PFSK-1 (cell line): ENCODE results near the gene TRIM9.

Source experiments
- POLR2AphosphoS5 ChIP-seq: IDR thresholded peaks from 2 replicates; pipeline ENCODE4 v1.6.1; 2012; ENCODE audit warnings: low read depth, mild to moderate bottlenecking, control low read depth, low read length, moderate library complexity
- SIN3A ChIP-seq: IDR thresholded peaks from 2 replicates; pipeline ENCODE4 v1.6.1; 2012; ENCODE audit warnings: mild to moderate bottlenecking, low read length, moderate library complexity, borderline replicate concordance; ENCODE audit not compliant: insufficient read depth
- TAF1 ChIP-seq: IDR thresholded peaks from 2 replicates; pipeline ENCODE4 v1.6.1; 2012; ENCODE audit warnings: low read length, control low read depth, borderline replicate concordance; ENCODE audit not compliant: insufficient read depth
- TF ChIP-seq, protein P1 (sequence below), 2 experiments: IDR thresholded peaks; 2 replicates each; pipeline versions ENCODE4 v1.6.1 to v1.8.0; 2011 to 2012; ENCODE audit warnings: low read depth in 2 of 2, low read length in 2 of 2, control low read depth in 1 of 2, inconsistent platforms in 1 of 2, mild to moderate bottlenecking in 1 of 2, moderate library complexity in 1 of 2; ENCODE audit not compliant: insufficient read depth in 1 of 2

GRCh38 chr14:51070726-51071125, 24.2 kb downstream of the TRIM9 start:
- TF ChIP-seq SIN3A (no peak), POLR2AphosphoS5 (no peak), TAF1 (no peak)
- TF ChIP-seq, protein P1, sequence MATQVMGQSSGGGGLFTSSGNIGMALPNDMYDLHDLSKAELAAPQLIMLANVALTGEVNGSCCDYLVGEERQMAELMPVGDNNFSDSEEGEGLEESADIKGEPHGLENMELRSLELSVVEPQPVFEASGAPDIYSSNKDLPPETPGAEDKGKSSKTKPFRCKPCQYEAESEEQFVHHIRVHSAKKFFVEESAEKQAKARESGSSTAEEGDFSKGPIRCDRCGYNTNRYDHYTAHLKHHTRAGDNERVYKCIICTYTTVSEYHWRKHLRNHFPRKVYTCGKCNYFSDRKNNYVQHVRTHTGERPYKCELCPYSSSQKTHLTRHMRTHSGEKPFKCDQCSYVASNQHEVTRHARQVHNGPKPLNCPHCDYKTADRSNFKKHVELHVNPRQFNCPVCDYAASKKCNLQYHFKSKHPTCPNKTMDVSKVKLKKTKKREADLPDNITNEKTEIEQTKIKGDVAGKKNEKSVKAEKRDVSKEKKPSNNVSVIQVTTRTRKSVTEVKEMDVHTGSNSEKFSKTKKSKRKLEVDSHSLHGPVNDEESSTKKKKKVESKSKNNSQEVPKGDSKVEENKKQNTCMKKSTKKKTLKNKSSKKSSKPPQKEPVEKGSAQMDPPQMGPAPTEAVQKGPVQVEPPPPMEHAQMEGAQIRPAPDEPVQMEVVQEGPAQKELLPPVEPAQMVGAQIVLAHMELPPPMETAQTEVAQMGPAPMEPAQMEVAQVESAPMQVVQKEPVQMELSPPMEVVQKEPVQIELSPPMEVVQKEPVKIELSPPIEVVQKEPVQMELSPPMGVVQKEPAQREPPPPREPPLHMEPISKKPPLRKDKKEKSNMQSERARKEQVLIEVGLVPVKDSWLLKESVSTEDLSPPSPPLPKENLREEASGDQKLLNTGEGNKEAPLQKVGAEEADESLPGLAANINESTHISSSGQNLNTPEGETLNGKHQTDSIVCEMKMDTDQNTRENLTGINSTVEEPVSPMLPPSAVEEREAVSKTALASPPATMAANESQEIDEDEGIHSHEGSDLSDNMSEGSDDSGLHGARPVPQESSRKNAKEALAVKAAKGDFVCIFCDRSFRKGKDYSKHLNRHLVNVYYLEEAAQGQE (IDR thresholded peaks at IDR 0.05; ENCODE audit: insufficient read depth in 1 of 2, low read depth in 2 of 2, low read length in 2 of 2): no peak
